Activated CD8-positive, alpha-beta memory T cell treated with anti-CD3 and anti-CD28 coated beads for 24 hours (primary cell): Measurements from ENCODE around the gene FAM168A.
"Not testable (repeated sequence)": the region's sequence is repeated elsewhere in the genome, so short reads cannot be mapped to it uniquely, and the experiment has no call there.

ENCODE experiments used
- DNase-seq: peaks from one replicate; pipeline ENCODE4 v3.0.0-alpha.2; 2020

FAM168A gene

GRCh38 chr11:73513707-73514106 is 84.2 kb downstream of the FAM168A start:
- DNase-seq = no peak

- DNase-seq = no peak
Measured at GRCh38 chr11:73510877-73511276, 87.0 kb downstream of the FAM168A start.

GRCh38 chr11:73510106-73510505 is 87.8 kb downstream of the FAM168A start:
- DNase-seq = no peak

GRCh38 chr11:73509188-73509587 is 88.7 kb downstream of the FAM168A start:
- DNase-seq = no peak

- DNase-seq = no peak
Measured at GRCh38 chr11:73508243-73509176, 89.4 kb downstream of the FAM168A start.

- DNase-seq = no peak
Measured at GRCh38 chr11:73507086-73507485, 90.8 kb downstream of the FAM168A start.

GRCh38 chr11:73506038-73506437 is 91.9 kb downstream of the FAM168A start:
- DNase-seq = no peak

GRCh38 chr11:73498343-73498742 is 99.6 kb downstream of the FAM168A start:
- no peak for DNase-seq

GRCh38 chr11:73496134-73496533 is 101.8 kb downstream of the FAM168A start:
- no peak for DNase-seq

GRCh38 chr11:73495731-73496130 is 102.2 kb downstream of the FAM168A start:
- DNase-seq = no peak

GRCh38 chr11:73493956-73494598 is 103.8 kb downstream of the FAM168A start:
- no peak for DNase-seq

- DNase-seq = no peak
Measured at GRCh38 chr11:73481626-73482025, 116.3 kb downstream of the FAM168A start.

GRCh38 chr11:73480677-73481076 is 117.2 kb downstream of the FAM168A start:
- no peak for DNase-seq

GRCh38 chr11:73478737-73479347 is 119.1 kb downstream of the FAM168A start:
- no peak for DNase-seq

- DNase-seq = no peak
Measured at GRCh38 chr11:73477518-73477917, 120.4 kb downstream of the FAM168A start.

- no peak for DNase-seq
Measured at GRCh38 chr11:73475549-73476095, 122.3 kb downstream of the FAM168A start.

- DNase-seq = no peak
Measured at GRCh38 chr11:73473252-73473651, 124.7 kb downstream of the FAM168A start.

- not testable (repeated sequence) for DNase-seq
Measured at GRCh38 chr11:73470036-73470612, 127.8 kb downstream of the FAM168A start.

- DNase-seq = no peak
Measured at GRCh38 chr11:73469401-73469800, 128.5 kb downstream of the FAM168A start.

- no peak for DNase-seq
Measured at GRCh38 chr11:73468590-73469161, 129.2 kb downstream of the FAM168A start.

GRCh38 chr11:73467505-73467904 is 130.4 kb downstream of the FAM168A start:
- DNase-seq = no peak

- no peak for DNase-seq
Measured at GRCh38 chr11:73466643-73467042, 131.3 kb downstream of the FAM168A start.

GRCh38 chr11:73465871-73466270 is 132.0 kb downstream of the FAM168A start:
- no peak for DNase-seq
